Measurements from ENCODE around the gene ICAM2.
"Not testable (repeated sequence)": the region's sequence is repeated elsewhere in the genome, so short reads cannot be mapped to it uniquely, and the experiment has no call there.

ICAM2 gene

GRCh38 chr17:64017381-64017980 is 3.0 kb downstream of the ICAM2 start:
- intact Hi-C loops (cut with DNase I) = no loop called here
- no peak for DNase-seq

GRCh38 chr17:64016974-64017373 is 3.5 kb downstream of the ICAM2 start:
- no peak for DNase-seq
- intact Hi-C loops (cut with DNase I) = no loop called here

DNA sequence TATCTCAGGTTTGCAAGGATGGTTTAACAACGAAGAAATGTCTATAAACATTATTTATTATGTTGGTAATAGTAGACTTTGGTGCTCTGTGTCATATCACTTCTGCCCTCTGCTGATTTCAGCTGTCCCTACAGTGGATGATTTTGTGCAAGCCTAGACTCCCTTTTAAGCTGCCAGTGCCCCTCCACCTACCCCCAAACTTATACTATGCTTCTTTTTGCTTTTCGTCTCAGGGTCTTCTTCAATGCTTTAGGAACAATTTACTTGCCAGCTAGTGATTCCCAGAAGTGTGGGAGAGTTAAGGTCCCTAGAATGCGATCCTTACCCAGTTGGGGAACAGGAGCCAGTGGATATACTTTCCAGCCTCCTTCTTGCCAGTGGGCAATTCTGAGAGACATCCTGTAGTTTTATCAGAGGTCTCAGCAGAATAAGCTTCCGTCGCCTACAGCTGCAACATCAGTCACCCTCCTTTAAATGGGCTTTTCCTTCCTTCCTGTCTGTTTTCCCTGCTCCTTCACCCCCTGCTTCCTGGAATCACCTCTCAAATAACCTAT is 4.1 kb downstream of the ICAM2 start:
- no peak for DNase-seq
- intact Hi-C loops (cut with DNase I) = no loop called here

DNA sequence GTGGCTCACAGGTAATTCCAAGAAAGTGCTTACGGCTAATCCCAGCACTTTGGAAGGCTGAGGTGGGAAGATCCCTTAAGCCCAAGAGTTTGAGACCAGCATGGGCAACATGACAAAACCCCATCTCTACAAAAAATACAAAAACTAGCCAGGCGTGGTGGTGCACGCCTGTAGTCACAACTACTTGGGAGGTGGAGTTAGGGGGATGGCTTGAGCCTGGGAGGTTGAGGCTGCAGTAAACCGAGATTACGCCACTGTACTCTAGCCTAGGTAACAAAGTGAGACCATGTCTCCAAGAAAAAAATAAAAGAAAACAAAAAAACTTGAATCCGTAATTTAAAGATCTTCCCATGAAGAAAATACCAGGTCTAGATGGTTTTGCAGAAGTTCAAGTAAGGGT is 5.0 kb downstream of the ICAM2 start:
- intact Hi-C loops (cut with DNase I) = no loop called here
- peak in 2 of 42 donors; percentile 2 to 16 for DNase-seq

- intact Hi-C loops (cut with DNase I) = no loop called here
- peak in 2 of 42 donors; percentile 3 to 5 for DNase-seq
These were observed 10.6 kb downstream of the ICAM2 start for GRCh38 chr17:64009571-64010402.

- intact Hi-C loops (cut with DNase I) = no loop called here
- peak in 2 of 42 donors; percentile 1 to 9 for DNase-seq
These were observed 11.6 kb downstream of the ICAM2 start for GRCh38 chr17:64008830-64009229.

DNA sequence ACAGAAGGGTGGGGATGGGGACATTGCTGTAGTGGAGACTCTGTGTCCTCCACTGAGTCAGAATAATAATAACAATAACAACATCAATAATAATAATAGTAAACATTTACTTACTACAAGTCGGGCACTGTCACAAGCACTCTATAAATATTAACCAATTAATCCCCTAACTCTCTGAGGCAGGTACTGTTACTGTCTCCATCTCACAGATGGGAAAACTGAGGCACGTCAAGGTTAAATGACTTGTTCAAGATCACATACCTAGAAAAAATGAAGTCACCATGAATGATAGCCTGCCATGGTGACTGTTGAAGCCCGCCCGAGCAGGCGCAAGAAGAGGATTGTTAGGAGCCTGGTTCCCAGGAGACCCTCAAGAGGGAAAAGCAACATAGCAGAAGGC is 12.1 kb downstream of the ICAM2 start:
- intact Hi-C loops (cut with DNase I) = no loop called here
- no peak for DNase-seq

GRCh38 chr17:64007838-64008282 is 12.6 kb downstream of the ICAM2 start:
- peak in 3 of 42 donors; percentile 5 to 8 (median 6) for DNase-seq
- intact Hi-C loops (cut with DNase I) = no loop called here

DNA sequence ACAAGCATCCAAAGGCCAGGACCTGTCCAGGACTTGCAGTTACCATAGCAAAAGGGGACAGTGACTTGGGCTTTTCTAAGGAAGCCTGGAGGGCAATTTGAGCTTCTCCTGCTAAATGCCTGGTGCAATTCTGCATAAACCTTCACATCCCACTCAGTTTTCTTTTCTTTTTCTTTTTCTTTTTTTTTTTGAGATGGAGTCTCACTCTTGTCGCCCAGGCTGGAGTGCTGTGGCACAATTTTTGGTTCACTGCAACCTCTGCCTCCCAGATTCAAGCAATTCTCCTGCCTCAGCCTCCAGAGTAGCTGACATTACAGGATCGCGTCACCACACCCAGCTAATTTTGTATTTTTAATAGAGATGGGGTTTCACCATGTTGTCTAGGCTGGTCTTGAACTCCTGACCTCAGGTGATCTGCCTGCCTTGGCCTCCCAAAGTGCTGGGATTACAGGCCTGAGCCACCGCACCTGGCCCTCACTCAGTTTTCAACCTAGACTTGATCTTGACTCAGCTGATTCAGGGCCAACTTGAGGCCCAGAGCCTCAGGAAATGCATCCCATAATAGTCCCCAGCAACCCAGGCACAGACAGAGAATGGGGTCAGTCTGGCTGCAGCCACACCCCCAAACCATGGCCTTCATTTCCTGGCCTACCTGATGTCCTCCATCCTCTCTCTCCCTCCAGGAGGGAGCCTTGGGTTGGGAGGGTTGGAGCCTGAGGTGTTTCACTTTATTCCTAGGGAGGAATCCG is 13.2 kb downstream of the ICAM2 start:
- intact Hi-C loops (cut with DNase I) = not testable (repeated sequence)
- peak in 4 of 42 donors; percentile 1 to 28 (median 4) for DNase-seq

DNA sequence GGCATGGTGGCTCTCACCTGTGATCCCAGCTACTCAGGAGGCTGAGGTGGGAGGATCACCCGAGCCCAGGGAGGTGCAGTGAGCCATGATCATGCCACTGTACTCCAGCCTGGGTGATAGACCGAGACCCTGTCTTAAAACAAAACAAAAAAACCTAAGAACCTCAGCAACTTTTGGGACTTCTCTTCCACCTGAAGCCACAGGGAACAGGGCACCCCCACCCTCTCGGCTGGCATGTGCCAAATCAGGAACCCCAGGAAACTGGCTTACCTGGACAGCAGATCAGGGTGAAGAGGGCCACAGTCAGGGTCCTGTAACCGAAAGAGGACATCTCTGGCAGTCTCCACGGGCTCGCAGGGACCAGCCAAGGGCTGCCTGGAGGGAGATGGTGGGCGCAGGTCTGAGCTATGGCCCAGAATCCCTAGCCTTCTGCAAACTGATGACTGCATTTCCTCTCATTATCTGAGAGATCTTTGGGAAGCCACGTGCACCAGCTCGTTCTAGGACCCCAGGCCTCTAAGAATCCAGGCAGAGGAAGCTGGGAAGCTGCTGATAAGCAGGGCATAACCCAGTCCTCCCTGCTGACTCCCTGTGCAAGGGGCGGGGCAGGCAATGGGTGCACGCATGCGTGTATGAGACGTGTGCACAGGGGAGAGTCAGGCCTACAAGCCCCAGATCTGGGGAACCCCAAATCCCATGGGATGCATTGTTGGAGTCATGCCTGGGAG is 13.9 kb downstream of the ICAM2 start:
- intact Hi-C loops (cut with DNase I) = no loop called here
- peak in 5 of 42 donors; percentile 2 to 48 (median 12) for DNase-seq

- peak in 5 of 42 donors; percentile 3 to 42 (median 15) for DNase-seq
- intact Hi-C loops (cut with DNase I) = no loop called here
These were observed 14.7 kb downstream of the ICAM2 start for GRCh38 chr17:64005734-64006167.

- intact Hi-C loops (cut with DNase I) = no loop called here
- peak in 5 of 42 donors; percentile 7 to 27 (median 7) for DNase-seq
These were observed 15.3 kb downstream of the ICAM2 start for GRCh38 chr17:64004903-64005733.

GRCh38 chr17:64004218-64004770 is 16.1 kb downstream of the ICAM2 start:
- peak in 5 of 42 donors; percentile 0 to 15 (median 4) for DNase-seq
- intact Hi-C loops (cut with DNase I) = no loop called here

DNA sequence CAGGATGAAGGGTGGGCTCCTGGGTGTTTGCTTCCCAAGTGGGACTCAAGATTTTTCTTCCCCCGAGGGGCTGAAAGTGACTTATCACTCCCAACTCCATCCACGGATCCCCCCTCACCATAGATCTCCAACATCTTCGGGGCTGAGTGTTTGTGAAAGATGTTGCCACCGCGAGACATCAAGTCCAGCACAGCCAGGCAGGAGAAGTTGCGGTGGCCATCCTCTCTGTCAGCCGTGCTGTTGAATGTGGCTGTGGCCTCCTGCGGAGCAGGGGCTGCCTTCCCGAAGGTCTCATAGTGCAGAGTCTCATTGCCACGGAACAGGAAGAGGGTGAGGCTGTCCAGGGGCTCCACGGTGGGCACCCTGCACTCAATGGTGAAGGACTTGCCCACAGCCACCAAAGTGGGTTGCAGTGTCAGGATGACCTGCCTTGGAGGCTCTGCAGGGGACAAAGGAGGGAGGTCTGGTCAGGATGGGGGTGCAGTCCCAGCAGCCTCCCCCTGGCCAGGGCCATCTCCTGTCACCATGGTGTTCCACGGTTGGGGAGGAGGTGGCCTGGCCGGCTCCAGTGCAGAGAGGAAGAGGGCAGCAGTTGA is 16.8 kb downstream of the ICAM2 start:
- intact Hi-C loops (cut with DNase I) = no loop called here
- peak in 3 of 42 donors; percentile 6 to 30 (median 9) for DNase-seq

DNA sequence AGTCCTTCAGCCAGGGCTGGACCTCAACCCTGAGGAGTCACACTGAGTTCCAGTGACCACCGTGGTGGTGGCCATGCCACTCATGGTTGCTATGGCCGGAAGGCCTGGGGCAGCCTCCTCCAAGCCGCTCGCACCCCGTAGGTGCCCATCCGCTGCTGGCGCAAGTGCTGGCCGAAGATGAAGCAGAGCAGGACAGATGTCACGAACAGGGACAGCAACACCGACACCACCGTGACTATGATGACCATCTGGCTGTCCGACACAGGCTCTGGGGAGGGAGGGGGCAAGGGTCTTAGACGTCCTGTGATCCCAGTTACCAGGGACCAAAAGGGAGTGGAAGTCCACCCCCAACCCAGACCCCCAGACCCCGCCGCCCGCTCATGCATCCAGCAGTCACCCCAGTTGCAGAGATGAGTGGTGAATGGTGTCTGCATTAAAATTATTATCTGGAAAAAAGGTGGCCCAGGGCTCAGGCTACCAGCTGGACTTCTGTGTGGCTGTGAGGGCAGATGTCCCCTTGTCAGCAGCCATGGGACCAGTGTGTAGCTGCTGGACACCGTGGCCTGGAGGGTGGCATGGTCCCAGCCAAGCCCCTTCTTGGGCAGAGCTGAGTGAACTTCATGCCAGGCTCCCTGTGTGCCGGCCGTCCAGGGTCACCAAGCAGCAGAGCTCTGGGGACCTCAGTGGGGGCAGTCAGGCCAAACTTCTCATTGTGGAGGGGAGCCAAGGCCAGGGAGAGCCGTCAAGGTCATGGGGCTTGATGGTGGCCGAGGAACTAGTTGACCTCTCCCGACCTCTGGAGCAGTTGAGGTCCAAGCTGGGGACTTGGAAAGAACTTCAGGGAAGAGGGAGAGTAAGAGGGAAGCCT is 17.5 kb downstream of the ICAM2 start:
- intact Hi-C loops (cut with DNase I) = no loop called here
- peak in 4 of 42 donors; percentile 7 to 33 (median 12) for DNase-seq

All from head of caudate nucleus (tissue), 42 donors.